ENCODE results near the gene CARNS1. TPM values are rescaled to one million over a fixed set of nuclear protein-coding genes. Genes with fewer than 3 reads are reported as not detected.

The CARNS1 gene
- total and polyA plus RNA-seq, 10 of the 15 experiments (the other 5 are each of a cell fraction or from before 2014, with no cell fraction given) = 0.02 to 0.14 (median 0.10) TPM; not detected in 3

GRCh38 chr11:67442504-67443404 lies 27.3 kb downstream of the CARNS1 start:
- Histone ChIP-seq H3K9me3 (replicated peaks; ENCODE audit: control insufficient read depth, insufficient read depth, low read length) (no peaks in the 10 kb centered on the region), H2AFZ (ENCODE audit: control insufficient read depth, low read depth, low read length) (no peak overlapping the region), H3K79me2 (ENCODE audit: control insufficient read depth, insufficient read depth, low read length) (peaks cover 26% of the 10 kb centered on the region), H3K9ac (ENCODE audit: control insufficient read depth, insufficient read depth, low read length) (peak overlapping the region; percentile 5; the same call in 1 of the 2 replicates), H3K4me2 (ENCODE audit: control insufficient read depth, insufficient read depth) (peak overlapping the region; percentile 26; the same call in 1 of the 2 replicates), H3K36me3 (ENCODE audit: control insufficient read depth in 2 of 2, insufficient read depth in 2 of 2, low read length in 1 of 2) (peaks cover 0 to 1% of the 10 kb centered on the region in 2 experiments; a peak in 2 of 4 replicates), H3K4me3 (peak overlapping the region; percentile 76; the same call in 1 of the 2 replicates), H3K27ac (ENCODE audit: control insufficient read depth, insufficient read depth) (peak overlapping the region; percentile 17; the same call in 1 of the 2 replicates), H3K27me3 (replicated peaks in 1 of 2; ENCODE audit: control insufficient read depth in 2 of 2, insufficient read depth in 2 of 2, low read length in 1 of 2) (no peaks in the 10 kb centered on the region), H3K4me1 (ENCODE audit: control insufficient read depth, insufficient read depth, low read length) (peaks cover 43% of the 10 kb centered on the region), H4K20me1 (ENCODE audit: control insufficient read depth, insufficient read depth) (no peaks in the 10 kb centered on the region)
- RAD21 ChIA-PET (ENCODE audit: unreplicated experiment) = interaction anchor here (0.6 to 1.6 kb wide), 5 partner anchors 15 to 864 kb away, joined by 3 to 4 read pairs (median 3); partner anchors contain the start of genes PPP1CA and TBC1D10C
- 55% methylated on average over 38 of the region's 45 CpGs for WGBS (ENCODE audit: insufficient coverage, insufficient replicate concordance, low lambda C conversion rate, missing lambda C conversion rate)
- DNase-seq (ENCODE audit: low read depth, low spot score) = no peak
- in situ Hi-C loops (cut with MboI) = no loop called here
- intact Hi-C loops (cut with micrococcal nuclease; ENCODE audit: unreplicated experiment) = no loop called here
- POLR2A ChIA-PET = interaction anchor here (0.6 to 1.2 kb wide), 5 partner anchors 13 to 41 kb away, joined by 3 to 4 read pairs (median 4); partner anchors contain the start of gene PPP1CA
- BruUV-seq (replicated peaks) = no TSS peak
- no peak for ATAC-seq
- SMC1A ChIA-PET (ENCODE audit: uncharacterized antibody, unreplicated experiment) = no interaction called here
- FAIRE-seq = no peak
- CTCF ChIA-PET = interaction anchor here (1.2 kb wide), 1 partner anchor 37 kb away, joined by 3 read pairs; no protein-coding TSS in a partner anchor
- TF ChIP-seq EED (IDR thresholded peaks at IDR 0.05; ENCODE audit: low read depth) = 0 out of 2 replicates have a peak, but pooled peaks have one; percentile 24
- no peak for TF ChIP-seq ZBTB4 (CRISPR knock-in tag; IDR thresholded peaks at IDR 0.05)
- TF ChIP-seq IRF4 (IDR thresholded peaks at IDR 0.05; ENCODE audit: low read depth, low read length) = no peak
- no peak for TF ChIP-seq LARP7 (IDR thresholded peaks at IDR 0.05)
- TF ChIP-seq TBL1XR1 (IDR thresholded peaks at IDR 0.05; ENCODE audit: low read depth, low read length) = no peak
- TF ChIP-seq NRF1 (conservative IDR thresholded peaks at IDR 0.05; ENCODE audit: low read depth, low read length) = no peak
- TF ChIP-seq GABPA (IDR thresholded peaks at IDR 0.05; ENCODE audit: low read depth) = no peak
- no peak for TF ChIP-seq SPI1 (IDR thresholded peaks at IDR 0.05; ENCODE audit: borderline replicate concordance, insufficient read depth, low read depth, low read length)
- TF ChIP-seq SUZ12 (IDR thresholded peaks at IDR 0.05; ENCODE audit: unreplicated experiment) = no peak
- TF ChIP-seq POLR2A (IDR thresholded peaks at IDR 0.05; ENCODE audit: low read depth, low read length) = peak; percentile 51
- TF ChIP-seq, protein P1, sequence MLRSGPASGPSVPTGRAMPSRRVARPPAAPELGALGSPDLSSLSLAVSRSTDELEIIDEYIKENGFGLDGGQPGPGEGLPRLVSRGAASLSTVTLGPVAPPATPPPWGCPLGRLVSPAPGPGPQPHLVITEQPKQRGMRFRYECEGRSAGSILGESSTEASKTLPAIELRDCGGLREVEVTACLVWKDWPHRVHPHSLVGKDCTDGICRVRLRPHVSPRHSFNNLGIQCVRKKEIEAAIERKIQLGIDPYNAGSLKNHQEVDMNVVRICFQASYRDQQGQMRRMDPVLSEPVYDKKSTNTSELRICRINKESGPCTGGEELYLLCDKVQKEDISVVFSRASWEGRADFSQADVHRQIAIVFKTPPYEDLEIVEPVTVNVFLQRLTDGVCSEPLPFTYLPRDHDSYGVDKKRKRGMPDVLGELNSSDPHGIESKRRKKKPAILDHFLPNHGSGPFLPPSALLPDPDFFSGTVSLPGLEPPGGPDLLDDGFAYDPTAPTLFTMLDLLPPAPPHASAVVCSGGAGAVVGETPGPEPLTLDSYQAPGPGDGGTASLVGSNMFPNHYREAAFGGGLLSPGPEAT (IDR thresholded peaks at IDR 0.05; ENCODE audit: low read depth) = no peak
- TF ChIP-seq RFX5 (IDR thresholded peaks at IDR 0.05; ENCODE audit: low read depth, low read length) = no peak
- TF ChIP-seq ZNF384 (IDR thresholded peaks at IDR 0.05; ENCODE audit: borderline replicate concordance, low read depth, low read length) = no peak
- TF ChIP-seq ZNF207 (IDR thresholded peaks at IDR 0.05; ENCODE audit: borderline replicate concordance) = no peak
- TF ChIP-seq BACH1 (IDR thresholded peaks at IDR 0.05; ENCODE audit: borderline replicate concordance) = no peak
- no peak for TF ChIP-seq RB1 (IDR thresholded peaks at IDR 0.05; ENCODE audit: borderline replicate concordance)
- TF ChIP-seq HCFC1 (IDR thresholded peaks at IDR 0.05; ENCODE audit: low read length) = no peak
- TF ChIP-seq TARDBP (IDR thresholded peaks at IDR 0.05; ENCODE audit: borderline replicate concordance) = peak; percentile 18; the same call in 1 of the 2 replicates
- no peak for TF ChIP-seq YY1 (IDR thresholded peaks at IDR 0.05; ENCODE audit: low read depth, low read length)
- no peak for TF ChIP-seq TAF1 (IDR thresholded peaks at IDR 0.05; ENCODE audit: borderline replicate concordance, low read depth, low read length)
- no peak for TF ChIP-seq RAD21 (IDR thresholded peaks at IDR 0.05; ENCODE audit: insufficient read depth, low read depth, low read length)
